Effector memory CD8-positive, alpha-beta T cell (primary cell): Measurements from ENCODE around the gene ATXN2L.
A peak's percentile ranks its signal among the peaks of the same experiment; 100 is the strongest.
"Not testable (repeated sequence)": the region's sequence is repeated elsewhere in the genome, so short reads cannot be mapped to it uniquely, and the experiment has no call there.

Experiments used
- ATAC-seq: fragments of 150-1000 bp; cut with Tn5 transposase; replicated peaks from 2 replicates; pipeline ENCODE4 v1.10.0; 2021; ENCODE audit warnings: mild to moderate bottlenecking, moderate library complexity
- DNase-seq, 3 experiments: peaks; one replicate each; pipeline ENCODE4 v3.0.0; 2021
- H3K27ac Mint-ChIP-seq, 2 donors: one replicate each; pipeline ENCODE4 v1.8.0; 2022; ENCODE audit warnings: mild to moderate bottlenecking in 2 of 2, mixed read lengths in 2 of 2, moderate library complexity in 2 of 2
- H3K27me3 Mint-ChIP-seq, 2 donors: one replicate each; pipeline ENCODE4 v1.8.0; 2022; ENCODE audit warnings: mixed read lengths in 2 of 2
- H3K36me3 Mint-ChIP-seq: one replicate; pipeline ENCODE4 v1.8.0; 2022; ENCODE audit warnings: mild to moderate bottlenecking, moderate library complexity, mixed read lengths; ENCODE audit not compliant: insufficient read depth
- H3K4me1 Mint-ChIP-seq, 2 donors: one replicate each; pipeline ENCODE4 v1.8.0; 2022; ENCODE audit warnings: low read depth in 2 of 2, mixed read lengths in 2 of 2
- H3K4me3 Mint-ChIP-seq, 2 donors: one replicate each; pipeline ENCODE4 v1.8.0; 2022; ENCODE audit warnings: mild to moderate bottlenecking in 2 of 2, mixed read lengths in 2 of 2, moderate library complexity in 2 of 2
- H3K9me3 Mint-ChIP-seq, 2 donors: one replicate each; pipeline ENCODE4 v1.8.0; 2022; ENCODE audit warnings: mixed read lengths in 2 of 2

ATXN2L gene

DNA sequence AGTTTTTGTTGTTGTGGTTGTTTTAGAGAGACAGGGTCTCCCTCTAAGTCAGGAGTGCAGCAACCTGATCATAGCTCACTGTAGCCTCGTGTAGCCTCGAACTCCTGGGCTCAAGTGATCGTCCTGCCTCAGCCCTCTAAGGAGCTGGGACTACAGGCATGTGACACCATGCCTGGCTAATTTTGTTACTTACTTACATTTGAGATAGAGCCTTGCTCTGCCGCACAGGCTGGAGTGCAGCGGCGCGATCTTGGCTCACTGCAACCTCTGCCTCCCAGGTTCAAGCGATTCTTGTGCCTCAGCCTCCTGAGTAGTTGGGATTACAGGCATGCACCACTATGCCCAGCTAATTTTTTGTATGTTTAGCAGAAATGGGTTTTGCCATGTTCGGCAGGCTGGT is 44.8 kb downstream of the ATXN2L start:
- not testable (repeated sequence) for H3K9me3 Mint-ChIP-seq, H3K4me3 Mint-ChIP-seq, H3K27me3 Mint-ChIP-seq, DNase-seq, H3K27ac Mint-ChIP-seq, ATAC-seq
- Mint-ChIP-seq H3K36me3 (peaks cover 58% of the 10 kb centered on the region), H3K4me1 (peaks cover 24 to 34% of the 10 kb centered on the region in 2 donors)

GRCh38 chr16:28869201-28869600 is 46.4 kb downstream of the ATXN2L start:
- no peak for DNase-seq
- H3K4me1 Mint-ChIP-seq = peaks cover 17 to 22% of the 10 kb centered on the region in 2 donors
- peaks cover 55% of the 10 kb centered on the region for H3K36me3 Mint-ChIP-seq
- no peak overlapping the region for H3K4me3 Mint-ChIP-seq
- H3K27ac Mint-ChIP-seq = peak overlapping the region in 1 of 2 donors; percentile 56
- ATAC-seq = no peak
- no peaks in the 10 kb centered on the region for H3K9me3 Mint-ChIP-seq
- no peaks in the 10 kb centered on the region for H3K27me3 Mint-ChIP-seq

- H3K4me3 Mint-ChIP-seq = no peak overlapping the region
- H3K4me1 Mint-ChIP-seq = no peaks in the 10 kb centered on the region
- ATAC-seq = no peak
- H3K27me3 Mint-ChIP-seq = no peaks in the 10 kb centered on the region
- H3K36me3 Mint-ChIP-seq = peaks cover 46% of the 10 kb centered on the region
- peak overlapping the region in 1 of 2 donors; percentile 57 for H3K27ac Mint-ChIP-seq
- no peak for DNase-seq
- no peaks in the 10 kb centered on the region for H3K9me3 Mint-ChIP-seq
These were observed 50.2 kb downstream of the ATXN2L start for GRCh38 chr16:28872952-28873351.

GRCh38 chr16:28873543-28874201 is 50.9 kb downstream of the ATXN2L start:
- Mint-ChIP-seq H3K4me3 (no peak overlapping the region), H3K9me3 (no peaks in the 10 kb centered on the region), H3K4me1 (no peaks in the 10 kb centered on the region), H3K27me3 (no peaks in the 10 kb centered on the region), H3K27ac (no peak overlapping the region), H3K36me3 (peaks cover 41% of the 10 kb centered on the region)
- DNase-seq (peak; percentile 63 to 70 (median 66)), ATAC-seq (peak; percentile 98)

DNA sequence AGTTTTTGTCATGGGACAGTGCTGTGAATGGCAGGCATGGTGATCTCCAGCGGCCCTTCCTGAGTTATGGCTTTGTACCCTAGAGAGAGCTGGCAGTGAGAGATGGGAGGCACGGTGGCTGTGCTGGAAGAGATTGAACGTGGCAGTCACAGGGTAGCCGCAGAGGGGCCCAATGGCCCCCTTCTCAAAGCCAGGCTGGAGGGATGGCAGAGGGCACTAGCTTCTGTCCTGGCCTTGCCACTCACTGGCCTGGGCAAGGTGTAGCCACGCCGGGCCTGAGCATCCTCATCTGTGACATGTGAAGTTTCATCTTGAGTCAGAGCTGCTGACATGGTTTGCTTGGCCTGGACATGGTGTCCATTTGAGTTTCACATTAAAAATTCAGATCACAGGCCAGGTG is 51.6 kb downstream of the ATXN2L start:
- ATAC-seq = no peak
- no peak overlapping the region for H3K27ac Mint-ChIP-seq
- no peaks in the 10 kb centered on the region for H3K9me3 Mint-ChIP-seq
- peaks cover 4 to 5% of the 10 kb centered on the region in 2 donors for H3K4me1 Mint-ChIP-seq
- H3K36me3 Mint-ChIP-seq = peaks cover 34% of the 10 kb centered on the region
- H3K27me3 Mint-ChIP-seq = no peaks in the 10 kb centered on the region
- no peak for DNase-seq
- H3K4me3 Mint-ChIP-seq = no peak overlapping the region

- H3K27ac Mint-ChIP-seq = peak overlapping the region in 1 of 2 donors; percentile 60
- H3K4me3 Mint-ChIP-seq = no peak overlapping the region
- peaks cover 26% of the 10 kb centered on the region for H3K36me3 Mint-ChIP-seq
- no peak for ATAC-seq
- H3K9me3 Mint-ChIP-seq = no peaks in the 10 kb centered on the region
- no peaks in the 10 kb centered on the region for H3K27me3 Mint-ChIP-seq
- no peak for DNase-seq
- peaks cover 6 to 7% of the 10 kb centered on the region in 2 donors for H3K4me1 Mint-ChIP-seq
These were observed 52.6 kb downstream of the ATXN2L start for GRCh38 chr16:28875134-28876018.

DNA sequence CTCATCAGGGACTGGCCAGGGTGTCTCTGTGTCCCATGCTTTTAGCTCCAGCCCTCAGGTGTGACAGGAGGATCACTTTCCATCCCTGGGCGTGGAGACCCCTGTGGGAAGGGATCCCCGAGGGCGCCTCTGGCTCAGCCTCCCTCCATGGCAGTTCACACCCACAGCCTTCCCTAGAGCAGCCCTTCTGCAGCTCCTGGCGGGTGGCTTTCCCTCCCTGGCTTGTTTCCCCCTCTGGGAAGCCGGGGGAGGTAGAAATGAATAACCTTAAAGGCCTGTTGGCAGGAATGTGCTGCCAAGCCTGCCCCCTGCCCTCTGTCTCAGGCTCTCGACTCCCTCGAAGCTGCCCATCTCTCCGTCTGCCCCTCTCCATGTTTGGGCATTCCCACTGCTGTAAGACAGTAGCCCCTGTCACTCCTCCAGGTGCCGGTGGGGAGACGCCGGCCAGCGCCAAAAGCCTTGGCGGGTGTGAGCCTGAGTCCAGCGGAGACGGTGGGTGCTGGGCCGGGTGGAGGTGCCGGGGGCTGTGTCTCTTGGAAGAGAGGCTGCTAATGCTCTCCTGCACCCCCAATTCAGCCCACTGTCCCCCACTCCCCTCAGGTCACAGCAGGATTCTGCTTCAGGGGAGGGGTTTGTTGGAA is 53.3 kb downstream of the ATXN2L start:
- peaks cover 19% of the 10 kb centered on the region for H3K36me3 Mint-ChIP-seq
- no peaks in the 10 kb centered on the region for H3K9me3 Mint-ChIP-seq
- no peak for ATAC-seq
- H3K4me1 Mint-ChIP-seq = peaks cover 11 to 12% of the 10 kb centered on the region in 2 donors
- H3K27ac Mint-ChIP-seq = peak overlapping the region; percentile 13 to 59
- no peak overlapping the region for H3K4me3 Mint-ChIP-seq
- peaks cover 0 to 6% of the 10 kb centered on the region in 2 donors for H3K27me3 Mint-ChIP-seq
- no peak for DNase-seq

GRCh38 chr16:28876973-28877654 is 54.3 kb downstream of the ATXN2L start:
- H3K4me1 Mint-ChIP-seq = peaks cover 12% of the 10 kb centered on the region in 2 donors
- ATAC-seq = no peak
- peak overlapping the region; percentile 13 to 59 for H3K27ac Mint-ChIP-seq
- H3K27me3 Mint-ChIP-seq = peaks cover 0 to 6% of the 10 kb centered on the region in 2 donors
- no peak for DNase-seq
- H3K36me3 Mint-ChIP-seq = peaks cover 12% of the 10 kb centered on the region
- no peak overlapping the region for H3K4me3 Mint-ChIP-seq
- H3K9me3 Mint-ChIP-seq = no peaks in the 10 kb centered on the region

DNA sequence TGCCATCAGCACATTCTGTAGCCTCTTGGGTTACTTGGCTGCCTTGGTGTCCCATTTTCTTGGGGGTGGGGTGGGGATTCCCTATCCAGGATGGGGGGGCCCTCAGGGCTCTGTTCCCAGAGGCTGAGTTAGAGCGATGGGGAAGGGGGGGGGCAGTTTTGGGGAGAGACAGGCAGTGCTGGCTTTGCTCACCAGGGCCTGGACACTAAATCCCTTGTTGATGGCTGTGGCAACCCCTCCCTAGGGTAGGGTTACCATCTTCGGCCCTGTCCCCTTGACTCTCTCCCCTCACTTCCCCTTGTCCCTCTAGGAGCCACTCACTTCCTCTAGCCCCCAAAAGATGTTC is 54.8 kb downstream of the ATXN2L start:
- no peaks in the 10 kb centered on the region for H3K9me3 Mint-ChIP-seq
- peak overlapping the region; percentile 34 to 90 for H3K4me3 Mint-ChIP-seq

GRCh38 chr16:28878083-28878926 is 55.5 kb downstream of the ATXN2L start, which contains the start of gene ATP2A1:
Gene ATP2A1, plus strand, starts transcription at chr16:28878488. Its CDS starts 184 bp downstream, at chr16:28878672.
- Mint-ChIP-seq H3K4me1 (peaks cover 12% of the 10 kb centered on the region in 2 donors), H3K9me3 (no peaks in the 10 kb centered on the region), H3K4me3 (peak within 1 kb of the TSS; percentile 86 to 90), H3K36me3 (peaks cover 5% of the 10 kb centered on the region), H3K27me3 (peaks cover 0 to 7% of the 10 kb centered on the region in 2 donors), H3K27ac (peak within 1 kb of the TSS; percentile 62 to 84)
- DNase-seq (no peak), ATAC-seq (no peak)

More for the DNA sequence above, 54.8 kb downstream of the ATXN2L start:
- Mint-ChIP-seq H3K27me3 (peaks cover 0 to 6% of the 10 kb centered on the region in 2 donors), H3K4me1 (peaks cover 12% of the 10 kb centered on the region in 2 donors), H3K27ac (no peak overlapping the region), H3K36me3 (peaks cover 11% of the 10 kb centered on the region)
- DNase-seq (no peak), ATAC-seq (no peak)

- Mint-ChIP-seq H3K36me3 (peaks cover 1% of the 10 kb centered on the region), H3K9me3 (no peaks in the 10 kb centered on the region), H3K27me3 (peaks cover 0 to 17% of the 10 kb centered on the region in 2 donors), H3K27ac (peak overlapping the region; percentile 62 to 84), H3K4me1 (peaks cover 12% of the 10 kb centered on the region in 2 donors), H3K4me3 (peak overlapping the region; percentile 86 to 90)
- DNase-seq (no peak), ATAC-seq (peak; percentile 45)
These were observed 56.6 kb downstream of the ATXN2L start for GRCh38 chr16:28879261-28879840.
